ENCODE measurements around the gene EXOC8.

The EXOC8 gene, protein sequence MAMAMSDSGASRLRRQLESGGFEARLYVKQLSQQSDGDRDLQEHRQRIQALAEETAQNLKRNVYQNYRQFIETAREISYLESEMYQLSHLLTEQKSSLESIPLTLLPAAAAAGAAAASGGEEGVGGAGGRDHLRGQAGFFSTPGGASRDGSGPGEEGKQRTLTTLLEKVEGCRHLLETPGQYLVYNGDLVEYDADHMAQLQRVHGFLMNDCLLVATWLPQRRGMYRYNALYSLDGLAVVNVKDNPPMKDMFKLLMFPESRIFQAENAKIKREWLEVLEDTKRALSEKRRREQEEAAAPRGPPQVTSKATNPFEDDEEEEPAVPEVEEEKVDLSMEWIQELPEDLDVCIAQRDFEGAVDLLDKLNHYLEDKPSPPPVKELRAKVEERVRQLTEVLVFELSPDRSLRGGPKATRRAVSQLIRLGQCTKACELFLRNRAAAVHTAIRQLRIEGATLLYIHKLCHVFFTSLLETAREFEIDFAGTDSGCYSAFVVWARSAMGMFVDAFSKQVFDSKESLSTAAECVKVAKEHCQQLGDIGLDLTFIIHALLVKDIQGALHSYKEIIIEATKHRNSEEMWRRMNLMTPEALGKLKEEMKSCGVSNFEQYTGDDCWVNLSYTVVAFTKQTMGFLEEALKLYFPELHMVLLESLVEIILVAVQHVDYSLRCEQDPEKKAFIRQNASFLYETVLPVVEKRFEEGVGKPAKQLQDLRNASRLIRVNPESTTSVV

DNA sequence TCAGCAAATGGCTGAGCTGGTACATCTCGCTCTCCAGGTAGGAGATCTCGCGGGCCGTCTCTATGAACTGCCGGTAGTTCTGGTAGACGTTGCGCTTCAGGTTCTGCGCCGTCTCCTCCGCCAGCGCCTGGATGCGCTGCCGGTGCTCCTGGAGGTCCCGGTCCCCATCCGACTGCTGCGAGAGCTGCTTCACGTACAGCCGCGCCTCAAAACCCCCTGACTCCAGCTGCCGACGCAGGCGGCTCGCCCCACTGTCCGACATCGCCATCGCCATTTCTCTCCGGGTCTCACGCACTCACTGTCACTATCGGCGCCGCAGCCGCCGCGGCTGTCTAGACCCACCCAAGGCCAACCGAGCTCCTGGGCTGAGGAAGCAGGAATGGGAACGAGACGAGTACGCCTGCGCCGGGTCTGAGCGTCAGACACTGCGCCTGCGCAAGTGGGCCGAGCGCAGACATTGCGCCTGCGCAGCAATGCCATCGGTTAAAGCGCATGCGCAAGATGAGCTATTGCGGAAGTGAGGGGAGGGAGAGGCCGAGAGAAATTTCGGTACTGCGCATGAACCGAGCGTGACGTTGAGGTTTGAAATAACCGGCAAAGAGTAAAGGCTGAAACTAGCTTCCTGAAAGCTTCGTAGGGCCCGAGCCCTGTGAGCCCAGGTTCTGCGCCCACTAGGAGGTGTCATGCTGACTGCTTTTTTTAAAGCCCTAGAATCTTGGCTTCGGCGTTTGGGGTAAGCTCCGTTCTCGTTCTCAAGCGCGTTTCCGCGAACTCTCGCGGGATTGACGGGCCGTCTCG lies at the start of gene EXOC8:
Gene EXOC8, minus strand, starts transcription at position 381 of the 798 bp plus-strand sequence. Its CDS starts 107 bp downstream, at position 274.
- Histone ChIP-seq H3K27ac (peak within 1 kb of the TSS; percentile 91), H3K36me3 (peaks cover 21% of the 10 kb centered on the region)
- no peak for TF ChIP-seq Cebpa-rat (IDR thresholded peaks at IDR 0.05)

DNA sequence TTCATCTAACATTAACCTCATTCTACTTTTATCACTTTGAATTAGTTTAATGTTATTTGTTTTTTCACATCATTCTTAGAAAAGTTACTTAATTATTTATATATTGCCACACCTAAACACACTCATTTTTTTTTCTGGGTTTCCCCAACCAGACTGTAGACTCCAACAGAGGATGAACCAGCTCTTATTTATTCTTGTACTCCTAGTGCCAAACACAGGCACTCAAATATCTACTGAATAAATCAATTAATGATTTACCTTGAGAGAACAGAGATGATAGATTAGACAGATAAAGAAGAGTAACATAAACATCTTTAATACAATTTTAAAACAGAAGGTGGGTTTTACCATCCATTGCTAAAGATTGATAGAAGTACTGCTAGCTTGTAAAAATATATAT lies 48.8 kb upstream of the EXOC8 start:
- no peak for TF ChIP-seq Cebpa-rat (IDR thresholded peaks at IDR 0.05)
- peaks cover 7% of the 10 kb centered on the region; the same call in 1 of the 2 replicates for H3K9me3 ChIP-seq
- H3K27me3 ChIP-seq = no peaks in the 10 kb centered on the region
- no peak overlapping the region for H3K4me3 ChIP-seq
- H3K36me3 ChIP-seq = peaks cover 59% of the 10 kb centered on the region
- no peak overlapping the region for H3K27ac ChIP-seq
- H3K4me2 ChIP-seq = no peak overlapping the region
- H3K9ac ChIP-seq = no peak overlapping the region
- no peaks in the 10 kb centered on the region for H3K4me1 ChIP-seq
- peaks cover 99% of the 10 kb centered on the region for H4K20me1 ChIP-seq

More for the DNA sequence above, at the start of gene EXOC8:
- Histone ChIP-seq H3K9ac (peak within 1 kb of the TSS; percentile 92), H3K9me3 (no peaks in the 10 kb centered on the region), H3K4me1 (peaks cover 60% of the 10 kb centered on the region), H3K4me2 (peak within 1 kb of the TSS; percentile 99), H3K27me3 (no peaks in the 10 kb centered on the region), H3K4me3 (peak within 1 kb of the TSS; percentile 97), H4K20me1 (peaks cover 55% of the 10 kb centered on the region)

DNA sequence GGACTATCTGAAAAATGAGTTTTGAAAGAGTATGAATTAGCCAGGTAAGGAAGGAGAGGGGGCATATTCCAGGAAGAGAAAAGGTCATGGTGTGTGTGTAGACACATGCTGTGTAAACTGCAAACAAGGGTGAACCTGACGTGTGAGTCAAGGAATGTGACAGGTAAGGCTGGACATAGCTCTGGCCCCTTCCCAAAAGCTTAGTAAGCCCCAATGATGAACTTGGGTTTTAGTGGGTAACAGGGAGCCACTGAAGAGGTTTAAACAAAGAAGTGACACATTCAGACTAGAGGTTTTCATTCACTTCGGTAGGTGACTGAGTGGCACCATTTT lies 47.7 kb upstream of the EXOC8 start:
- Histone ChIP-seq H3K27me3 (no peaks in the 10 kb centered on the region), H3K9ac (no peak overlapping the region), H3K4me2 (no peak overlapping the region), H3K27ac (no peak overlapping the region), H3K4me1 (no peaks in the 10 kb centered on the region), H3K36me3 (peaks cover 54% of the 10 kb centered on the region), H3K9me3 (peaks cover 7% of the 10 kb centered on the region; the same call in 1 of the 2 replicates), H3K4me3 (no peak overlapping the region), H4K20me1 (peaks cover 100% of the 10 kb centered on the region)
- no peak for TF ChIP-seq Cebpa-rat (IDR thresholded peaks at IDR 0.05)

DNA sequence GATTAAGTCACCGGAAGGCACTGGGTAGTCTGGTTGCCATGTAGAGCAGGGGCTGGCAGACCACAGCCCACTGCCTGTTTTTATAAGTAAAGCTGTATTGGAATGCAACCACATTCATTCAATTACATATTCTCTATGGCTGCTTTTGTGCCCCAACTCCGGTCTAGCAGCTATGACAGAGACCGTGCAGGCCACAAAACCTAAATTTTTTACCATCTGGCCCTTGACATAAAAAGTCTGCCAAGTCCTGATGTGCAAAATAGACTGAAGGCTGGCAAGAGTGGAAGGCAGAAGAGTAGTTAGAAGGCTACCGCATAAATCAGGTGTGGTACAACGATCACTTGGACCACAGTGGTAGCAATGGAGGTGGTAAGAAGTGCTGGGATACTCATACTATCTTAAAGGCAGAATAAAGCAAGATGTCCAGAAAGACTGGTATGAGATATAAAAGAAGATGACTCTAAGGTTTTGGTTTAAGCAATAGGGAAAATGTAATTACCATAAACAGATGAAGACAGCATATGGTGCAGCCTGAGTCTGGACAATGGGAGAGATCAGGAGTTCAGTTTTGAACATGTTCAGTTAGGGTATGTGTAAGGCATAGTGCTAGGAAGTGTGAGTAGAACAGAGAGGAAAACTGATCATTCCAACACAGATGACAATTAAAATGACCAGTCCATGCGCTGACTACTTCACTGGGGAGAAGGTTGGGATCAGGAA lies 47.2 kb upstream of the EXOC8 start:
- H3K9ac ChIP-seq = no peak overlapping the region
- no peak for TF ChIP-seq Cebpa-rat (IDR thresholded peaks at IDR 0.05)
- H3K27me3 ChIP-seq = no peaks in the 10 kb centered on the region
- peaks cover 1% of the 10 kb centered on the region; the same call in 1 of the 2 replicates for H3K4me1 ChIP-seq
- no peak overlapping the region for H3K27ac ChIP-seq
- H3K36me3 ChIP-seq = peaks cover 51% of the 10 kb centered on the region
- H4K20me1 ChIP-seq = peaks cover 98% of the 10 kb centered on the region
- no peak overlapping the region for H3K4me2 ChIP-seq
- no peak overlapping the region for H3K4me3 ChIP-seq
- peaks cover 5% of the 10 kb centered on the region; the same call in 1 of the 2 replicates for H3K9me3 ChIP-seq

DNA sequence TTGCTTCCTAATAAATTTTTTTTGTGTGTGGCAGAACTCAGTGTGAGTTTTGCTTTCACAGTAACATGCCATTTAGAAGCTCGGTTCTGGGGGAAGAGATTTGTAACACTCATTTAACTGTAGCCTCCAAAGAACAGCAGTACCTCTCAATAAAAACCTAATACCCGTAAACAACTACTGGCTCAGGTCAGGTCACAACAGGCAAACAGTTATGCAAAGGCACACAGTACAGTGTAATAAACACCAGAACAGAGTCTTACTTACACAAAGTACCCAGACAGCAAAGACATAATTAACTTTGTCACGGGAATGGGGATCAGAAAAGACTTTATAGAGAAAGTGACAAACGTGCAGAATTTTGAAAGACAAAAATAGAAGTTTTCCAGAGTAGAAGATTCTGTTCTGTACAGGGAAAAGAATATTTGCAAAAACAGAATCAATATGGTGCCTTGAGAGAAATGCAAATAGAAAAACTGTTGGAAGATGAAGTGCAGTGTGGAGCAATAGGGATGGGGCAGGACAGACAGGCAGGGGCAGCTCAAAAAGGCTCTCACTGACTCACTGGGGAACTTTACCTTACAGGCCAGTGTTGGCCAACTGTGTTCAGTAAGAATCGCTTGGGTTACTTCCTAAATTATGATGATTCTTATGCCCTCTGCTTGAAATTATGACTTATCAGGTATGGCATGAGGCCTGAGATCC lies 45.7 kb upstream of the EXOC8 start:
- H3K4me1 ChIP-seq = peaks cover 17% of the 10 kb centered on the region
- H3K4me3 ChIP-seq = no peak overlapping the region
- no peak overlapping the region for H3K27ac ChIP-seq
- no peak overlapping the region for H3K9ac ChIP-seq
- no peaks in the 10 kb centered on the region for H3K9me3 ChIP-seq
- H4K20me1 ChIP-seq = peaks cover 98% of the 10 kb centered on the region
- H3K4me2 ChIP-seq = no peak overlapping the region
- peaks cover 46% of the 10 kb centered on the region for H3K36me3 ChIP-seq
- TF ChIP-seq Cebpa-rat (IDR thresholded peaks at IDR 0.05) = no peak
- no peaks in the 10 kb centered on the region for H3K27me3 ChIP-seq

DNA sequence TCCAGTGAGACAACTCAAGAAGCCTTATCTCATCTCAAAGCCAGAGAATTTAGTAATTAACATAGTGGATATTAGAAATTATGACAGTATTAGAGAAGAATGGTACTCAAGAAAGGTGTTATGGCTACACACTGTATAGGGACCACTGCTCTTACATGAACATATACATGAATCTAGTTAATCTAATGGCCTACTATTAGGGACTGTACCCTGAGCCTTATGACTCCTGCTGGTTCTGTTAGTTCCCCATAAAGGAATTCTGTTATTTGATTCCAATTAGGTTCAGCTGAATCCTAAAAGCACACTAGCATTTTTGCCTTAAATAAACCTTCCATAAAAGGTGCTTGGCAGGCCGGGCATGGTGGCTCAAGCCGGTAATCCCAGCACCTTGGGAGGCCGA lies 44.8 kb upstream of the EXOC8 start:
- H3K4me3 ChIP-seq = no peak overlapping the region
- no peak overlapping the region for H3K9ac ChIP-seq
- no peak for TF ChIP-seq Cebpa-rat (IDR thresholded peaks at IDR 0.05)
- H3K27me3 ChIP-seq = no peaks in the 10 kb centered on the region
- no peak overlapping the region for H3K27ac ChIP-seq
- H4K20me1 ChIP-seq = peaks cover 98% of the 10 kb centered on the region
- no peaks in the 10 kb centered on the region for H3K9me3 ChIP-seq
- peaks cover 41% of the 10 kb centered on the region for H3K36me3 ChIP-seq
- no peak overlapping the region for H3K4me2 ChIP-seq
- peaks cover 17% of the 10 kb centered on the region for H3K4me1 ChIP-seq

DNA sequence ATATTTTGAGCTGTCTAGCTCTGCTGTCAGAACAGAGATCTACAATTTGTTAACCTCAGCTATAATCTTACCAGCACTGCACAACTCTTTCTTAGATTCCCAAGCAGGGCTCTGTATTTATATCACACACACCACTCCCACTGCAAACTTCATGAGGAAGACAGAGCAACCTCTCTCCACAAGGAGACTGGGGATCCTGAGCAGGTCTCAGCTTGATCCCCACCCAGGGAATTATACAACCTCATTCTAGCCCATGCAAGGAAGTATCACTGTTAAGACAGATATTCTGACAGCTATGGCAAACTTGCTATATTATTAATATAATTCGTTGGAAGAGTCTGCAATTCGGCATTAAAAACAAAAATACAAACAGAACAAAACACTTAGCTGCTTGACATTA lies 44.1 kb upstream of the EXOC8 start:
- peaks cover 36% of the 10 kb centered on the region for H3K36me3 ChIP-seq
- H3K27me3 ChIP-seq = no peaks in the 10 kb centered on the region
- no peak for TF ChIP-seq Cebpa-rat (IDR thresholded peaks at IDR 0.05)
- peaks cover 17% of the 10 kb centered on the region for H3K4me1 ChIP-seq
- no peaks in the 10 kb centered on the region for H3K9me3 ChIP-seq
- H4K20me1 ChIP-seq = peaks cover 98% of the 10 kb centered on the region
- no peak overlapping the region for H3K4me2 ChIP-seq
- no peak overlapping the region for H3K4me3 ChIP-seq
- no peak overlapping the region for H3K9ac ChIP-seq
- no peak overlapping the region for H3K27ac ChIP-seq

DNA sequence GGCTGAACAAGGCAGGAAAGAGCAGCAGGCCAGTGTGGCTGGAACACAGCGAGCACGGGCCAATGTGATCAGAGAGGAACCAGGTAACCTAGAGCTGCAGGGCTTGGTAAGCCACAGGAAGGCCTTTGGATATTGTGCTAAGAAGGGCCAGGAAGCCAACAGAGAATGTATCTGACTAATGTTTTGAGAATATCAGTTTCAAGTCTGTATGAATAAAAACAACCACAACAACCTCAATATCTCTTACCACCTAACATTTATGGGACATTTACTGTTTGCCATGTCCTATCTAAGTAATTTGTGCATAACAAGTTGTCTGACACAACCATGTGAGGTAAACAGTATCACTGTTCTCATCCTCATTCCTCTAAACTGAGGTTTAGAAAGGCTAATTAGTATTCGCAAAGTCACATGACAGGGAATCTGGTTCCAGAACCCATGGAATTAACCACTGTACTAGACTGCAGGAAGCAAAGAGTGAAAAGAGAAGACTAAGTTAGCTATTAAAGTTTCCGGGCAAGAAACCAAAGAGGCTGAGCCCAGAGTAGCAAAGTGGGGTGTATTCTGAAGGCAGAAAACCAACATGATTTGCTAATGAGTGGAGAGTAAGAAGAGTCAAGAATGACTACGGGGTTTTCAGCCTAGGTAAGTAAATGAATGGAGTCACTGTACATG lies 39.4 kb upstream of the EXOC8 start:
- H3K27me3 ChIP-seq = no peaks in the 10 kb centered on the region
- peaks cover 17% of the 10 kb centered on the region for H3K4me1 ChIP-seq
- H3K4me3 ChIP-seq = no peak overlapping the region
- TF ChIP-seq Cebpa-rat (IDR thresholded peaks at IDR 0.05) = no peak
- H3K9ac ChIP-seq = no peak overlapping the region
- peaks cover 95% of the 10 kb centered on the region for H4K20me1 ChIP-seq
- no peaks in the 10 kb centered on the region for H3K9me3 ChIP-seq
- peaks cover 27% of the 10 kb centered on the region for H3K36me3 ChIP-seq
- no peak overlapping the region for H3K4me2 ChIP-seq
- H3K27ac ChIP-seq = no peak overlapping the region

Data from BLaER1 (cell line).